Trophoblast cell (in vitro differentiated cells and primary cell): ENCODE data around the gene RNF128.

Experiments
- DNase-seq, 2 donors: peaks; one replicate each; pipeline ENCODE4 v3.0.0-alpha.2; 2016
- H2AFZ ChIP-seq: 2 replicates; pipeline ENCODE4 v1.6.1; 2013; ENCODE audit warnings: low read length, moderate library complexity, mild to moderate bottlenecking; ENCODE audit not compliant: insufficient read depth, poor library complexity
- H2AK5ac ChIP-seq: 2 replicates; pipeline ENCODE4 v1.6.1; 2013; ENCODE audit warnings: mild to moderate bottlenecking, low read length
- H2BK120ac ChIP-seq: 2 replicates; pipeline ENCODE4 v1.6.1; 2013; ENCODE audit warnings: low read length, mild to moderate bottlenecking, moderate library complexity; ENCODE audit not compliant: insufficient read depth, poor library complexity
- H2BK12ac ChIP-seq: 2 replicates; pipeline ENCODE4 v1.6.1; 2013; ENCODE audit warnings: mild to moderate bottlenecking, low read length, moderate library complexity
- H2BK5ac ChIP-seq: 2 replicates; pipeline ENCODE4 v1.6.1; 2013; ENCODE audit warnings: low read length, low read depth, moderate library complexity, mild to moderate bottlenecking; ENCODE audit not compliant: poor library complexity
- H3K14ac ChIP-seq: 2 replicates; pipeline ENCODE4 v1.6.1; 2013; ENCODE audit warnings: mild to moderate bottlenecking, low read length
- H3K18ac ChIP-seq: 2 replicates; pipeline ENCODE4 v1.6.1; 2013; ENCODE audit warnings: mild to moderate bottlenecking, low read length
- H3K23ac ChIP-seq: 2 replicates; pipeline ENCODE4 v1.6.1; 2013; ENCODE audit warnings: low read length
- H3K27ac ChIP-seq: 2 replicates; pipeline ENCODE4 v1.5.1; 2013; ENCODE audit warnings: low read depth, mild to moderate bottlenecking, inconsistent platforms, low read length, moderate library complexity
- H3K27me3 ChIP-seq: 2 replicates; pipeline ENCODE4 v1.6.1; 2013; ENCODE audit warnings: inconsistent platforms, mild to moderate bottlenecking, low read length, moderate library complexity; ENCODE audit not compliant: insufficient read depth
- H3K36me3 ChIP-seq, 2 experiments: 1 replicate in 1 of 2; 2 replicates in 1 of 2; pipeline ENCODE4 v1.6.1; 2013; ENCODE audit warnings: low read length in 2 of 2, mild to moderate bottlenecking in 2 of 2, moderate library complexity in 1 of 2; ENCODE audit not compliant: insufficient read depth in 2 of 2, control insufficient read depth in 1 of 2
- H3K4ac ChIP-seq: 2 replicates; pipeline ENCODE4 v1.6.1; 2013; ENCODE audit warnings: low read depth, mild to moderate bottlenecking, low read length, moderate library complexity
- H3K4me1 ChIP-seq, 2 experiments: 1 replicate in 1 of 2; 2 replicates in 1 of 2; pipeline ENCODE4 v1.6.1; 2013; ENCODE audit warnings: low read length in 2 of 2, mild to moderate bottlenecking in 2 of 2, moderate library complexity in 1 of 2; ENCODE audit not compliant: insufficient read depth in 2 of 2, control insufficient read depth in 1 of 2
- H3K4me2 ChIP-seq: 2 replicates; pipeline ENCODE4 v1.6.1; 2013; ENCODE audit warnings: inconsistent platforms, mild to moderate bottlenecking, low read length, moderate library complexity
- H3K4me3 ChIP-seq: 2 replicates; pipeline ENCODE4 v1.5.1; 2013; ENCODE audit warnings: mild to moderate bottlenecking, low read depth, low read length, inconsistent platforms
- H3K79me1 ChIP-seq: one replicate; pipeline ENCODE4 v1.6.1; 2013; ENCODE audit warnings: low read length
- H3K79me2 ChIP-seq: 2 replicates; pipeline ENCODE4 v1.6.1; 2013; ENCODE audit warnings: low read length, mild to moderate bottlenecking; ENCODE audit not compliant: control insufficient read depth, insufficient read depth, poor library complexity
- H3K9ac ChIP-seq: 2 replicates; pipeline ENCODE4 v1.6.1; 2013; ENCODE audit warnings: mild to moderate bottlenecking, low read length
- H3K9me3 ChIP-seq: 2 replicates; pipeline ENCODE4 v1.6.1; 2013; ENCODE audit warnings: low read depth, mild to moderate bottlenecking, control low read depth, inconsistent platforms, low read length; ENCODE audit not compliant: insufficient read depth
- H4K12ac ChIP-seq: 2 replicates; pipeline ENCODE4 v1.6.1; 2013; ENCODE audit warnings: low read depth, mild to moderate bottlenecking, low read length, moderate library complexity
- H4K8ac ChIP-seq: 2 replicates; pipeline ENCODE4 v1.6.1; 2013; ENCODE audit warnings: low read depth, mild to moderate bottlenecking, low read length, moderate library complexity
- H4K91ac ChIP-seq: one replicate; pipeline ENCODE4 v1.6.1; 2013; ENCODE audit warnings: low read depth, mild to moderate bottlenecking, low read length, moderate library complexity
- WGBS: extraction: QIAGEN DNeasy Blood & Tissue Kit; methylation state at CpG from one replicate; pipeline ENCODE4 v1.1.7; 2013; ENCODE audit warnings: missing lambda C conversion rate; ENCODE audit not compliant: insufficient read length, insufficient coverage; ENCODE audit errors: extremely low coverage; 5-methylcytosine and 5-hydroxymethylcytosine counted together

The RNF128 gene

GRCh38 chrX:106707771-106708454, 18.6 kb upstream of the RNF128 start:
- no peaks in the 10 kb centered on the region for H3K36me3 ChIP-seq
- WGBS: no CpG with 5 or more reads among the region's 3 CpGs

GRCh38 chrX:106710771-106711170, 15.7 kb upstream of the RNF128 start:
- Histone ChIP-seq H2AK5ac (no peak overlapping the region), H2BK12ac (no peak overlapping the region), H3K4ac (no peak overlapping the region), H2BK120ac (no peak overlapping the region), H3K4me2 (no peak overlapping the region), H2AFZ (no peak overlapping the region), H3K79me1 (no peaks in the 10 kb centered on the region), H3K4me3 (no peak overlapping the region), H4K91ac (no peak overlapping the region), H3K23ac (no peak overlapping the region), H3K9ac (no peak overlapping the region), H3K27me3 (no peaks in the 10 kb centered on the region), H3K27ac (no peak overlapping the region), H3K4me1 (no peaks in the 10 kb centered on the region), H3K79me2 (no peaks in the 10 kb centered on the region), H3K9me3 (no peaks in the 10 kb centered on the region), H3K18ac (no peak overlapping the region), H4K8ac (no peak overlapping the region), H2BK5ac (no peak overlapping the region), H4K12ac (no peak overlapping the region), H3K14ac (no peak overlapping the region), H3K36me3 (no peaks in the 10 kb centered on the region)
- DNase-seq: no peak

More at GRCh38 chrX:106707771-106708454, 18.6 kb upstream of the RNF128 start:
- H4K91ac ChIP-seq: no peak overlapping the region
- H4K8ac ChIP-seq: no peak overlapping the region
- H2AFZ ChIP-seq: no peak overlapping the region
- H3K18ac ChIP-seq: no peak overlapping the region
- no peak overlapping the region for H3K27ac ChIP-seq
- no peaks in the 10 kb centered on the region for H3K9me3 ChIP-seq
- H4K12ac ChIP-seq: no peak overlapping the region
- H3K79me1 ChIP-seq: no peaks in the 10 kb centered on the region
- no peak overlapping the region for H2BK12ac ChIP-seq
- no peak overlapping the region for H2BK120ac ChIP-seq
- H3K23ac ChIP-seq: no peak overlapping the region
- no peaks in the 10 kb centered on the region for H3K4me1 ChIP-seq
- no peak overlapping the region for H3K4ac ChIP-seq
- no peak overlapping the region for H2AK5ac ChIP-seq
- H3K9ac ChIP-seq: no peak overlapping the region
- no peak overlapping the region for H3K4me2 ChIP-seq
- no peak for DNase-seq
- H3K27me3 ChIP-seq: no peaks in the 10 kb centered on the region
- H3K14ac ChIP-seq: no peak overlapping the region
- H3K79me2 ChIP-seq: no peaks in the 10 kb centered on the region
- no peak overlapping the region for H2BK5ac ChIP-seq
- no peak overlapping the region for H3K4me3 ChIP-seq

- no peaks in the 10 kb centered on the region for H3K9me3 ChIP-seq
- H4K8ac ChIP-seq: no peak overlapping the region
These were observed 15.1 kb upstream of the RNF128 start for GRCh38 chrX:106711375-106711774.

GRCh38 chrX:106716004-106716403, 10.5 kb upstream of the RNF128 start:
- Histone ChIP-seq H2BK12ac (no peak overlapping the region), H4K12ac (no peak overlapping the region), H3K27me3 (no peaks in the 10 kb centered on the region), H2BK120ac (no peak overlapping the region), H3K27ac (no peak overlapping the region), H3K4me1 (no peaks in the 10 kb centered on the region), H4K8ac (no peak overlapping the region), H3K9ac (no peak overlapping the region), H3K23ac (no peak overlapping the region), H3K14ac (no peak overlapping the region), H4K91ac (no peak overlapping the region), H3K4me2 (no peak overlapping the region), H3K79me2 (no peaks in the 10 kb centered on the region), H2AK5ac (no peak overlapping the region), H2BK5ac (no peak overlapping the region), H3K4ac (no peak overlapping the region), H3K79me1 (no peaks in the 10 kb centered on the region), H3K4me3 (no peak overlapping the region), H3K18ac (no peak overlapping the region), H3K36me3 (no peaks in the 10 kb centered on the region), H3K9me3 (no peaks in the 10 kb centered on the region), H2AFZ (no peak overlapping the region)
- no CpG with 5 or more reads among the region's 1 CpG for WGBS
- no peak for DNase-seq

More at GRCh38 chrX:106711375-106711774, 15.1 kb upstream of the RNF128 start:
- Histone ChIP-seq H3K36me3 (no peaks in the 10 kb centered on the region), H2AK5ac (no peak overlapping the region), H3K18ac (no peak overlapping the region), H3K9ac (no peak overlapping the region), H4K12ac (no peak overlapping the region), H3K79me2 (no peaks in the 10 kb centered on the region), H2BK12ac (no peak overlapping the region), H3K4me2 (no peak overlapping the region), H2BK120ac (no peak overlapping the region), H3K23ac (no peak overlapping the region), H2BK5ac (no peak overlapping the region), H3K79me1 (no peaks in the 10 kb centered on the region), H3K14ac (no peak overlapping the region), H3K4ac (no peak overlapping the region), H2AFZ (no peak overlapping the region), H3K4me1 (no peaks in the 10 kb centered on the region), H3K4me3 (no peak overlapping the region), H3K27me3 (no peaks in the 10 kb centered on the region), H4K91ac (no peak overlapping the region), H3K27ac (no peak overlapping the region)
- WGBS: no CpG with 5 or more reads among the region's 4 CpGs
- no peak for DNase-seq
